DMS 273 (cell line): ENCODE measurements around the gene KCNG2.

Experiments used
- DNase-seq: peaks from one replicate; lab custom pipeline; 2025; ENCODE audit not compliant: unreplicated experiment; lab: John Stamatoyannopoulos, UW

KCNG2 gene

GRCh38 chr18:79878741-79879378 is 81.1 kb downstream of the KCNG2 start:
- no peak for DNase-seq

- no peak for DNase-seq
These were observed 81.8 kb downstream of the KCNG2 start for GRCh38 chr18:79879566-79879965.

- DNase-seq: no peak
These were observed 84.0 kb downstream of the KCNG2 start for GRCh38 chr18:79881695-79882094.

GRCh38 chr18:79882522-79883241 is 84.9 kb downstream of the KCNG2 start:
- DNase-seq: no peak

GRCh38 chr18:79883461-79884293 is 85.9 kb downstream of the KCNG2 start:
- no peak for DNase-seq

- no peak for DNase-seq
These were observed 86.7 kb downstream of the KCNG2 start for GRCh38 chr18:79884294-79884962.

- no peak for DNase-seq
These were observed 87.4 kb downstream of the KCNG2 start for GRCh38 chr18:79884963-79885728.

GRCh38 chr18:79887181-79888000 is 89.7 kb downstream of the KCNG2 start:
- DNase-seq: peak; percentile 18

GRCh38 chr18:79888016-79888415 is 90.3 kb downstream of the KCNG2 start:
- DNase-seq: no peak

GRCh38 chr18:79889569-79889968 is 91.8 kb downstream of the KCNG2 start:
- DNase-seq: no peak

GRCh38 chr18:79890674-79891073 is 92.9 kb downstream of the KCNG2 start:
- no peak for DNase-seq

- DNase-seq: no peak
These were observed 99.0 kb downstream of the KCNG2 start for GRCh38 chr18:79896738-79897137.

GRCh38 chr18:79897940-79898625 is 100.3 kb downstream of the KCNG2 start:
- DNase-seq: no peak

- DNase-seq: no peak
These were observed 101.3 kb downstream of the KCNG2 start for GRCh38 chr18:79898952-79899608.

- no peak for DNase-seq
These were observed 102.1 kb downstream of the KCNG2 start for GRCh38 chr18:79899609-79900445.

GRCh38 chr18:79900610-79901570 is 103.2 kb downstream of the KCNG2 start:
- no peak for DNase-seq

GRCh38 chr18:79901665-79902064 is 103.9 kb downstream of the KCNG2 start:
- no peak for DNase-seq
